ENCODE results near the gene SEC22A. TPM values are rescaled to one million over a fixed set of nuclear protein-coding genes. Genes with fewer than 3 reads are reported as not detected.

Gene SEC22A
- total and polyA plus RNA-seq, 12 donors: 2.9 to 13.6 (median 10.0) TPM

- 95 to 99% methylated on average over 7 of the region's 7 CpGs for WGBS, 2 donors
- H3K27me3 ChIP-seq: no peaks in the 10 kb centered on the region
- H3K27ac ChIP-seq: no peak overlapping the region
- no peak for TF ChIP-seq CTCF (IDR thresholded peaks at IDR 0.05)
- H3K36me3 ChIP-seq: peaks cover 0 to 86% (median 36%) of the 10 kb centered on the region in 9 donors
- peaks cover 0 to 6% (median 0%) of the 10 kb centered on the region in 11 donors for H3K9me3 ChIP-seq
- ATAC-seq: no peak
- H3K4me3 ChIP-seq: no peak overlapping the region
- peaks cover 0 to 16% (median 7%) of the 10 kb centered on the region in 9 donors for H3K4me1 ChIP-seq
- intact Hi-C loops (cut with DNase I): loop anchor here in 1 of 10 donors (10.0 kb wide), 1 partner anchor 1066 kb away; no protein-coding TSS in a partner anchor
- DNase-seq: no peak
These were observed 40.6 kb upstream of the SEC22A start for GRCh38 chr3:123161167-123161566.

GRCh38 chr3:123163141-123163540 is 38.6 kb upstream of the SEC22A start:
- DNase-seq: no peak
- Histone ChIP-seq H3K36me3 (peaks cover 0 to 95% (median 36%) of the 10 kb centered on the region in 9 donors), H3K27ac (no peak overlapping the region), H3K27me3 (no peaks in the 10 kb centered on the region), H3K4me1 (peaks cover 0 to 1% (median 0%) of the 10 kb centered on the region in 9 donors), H3K9me3 (peaks cover 0 to 12% (median 0%) of the 10 kb centered on the region in 11 donors), H3K4me3 (no peak overlapping the region)
- no peak for ATAC-seq
- TF ChIP-seq CTCF (IDR thresholded peaks at IDR 0.05): no peak
- intact Hi-C loops (cut with DNase I): loop anchor here in 1 of 10 donors (10.0 kb wide), 1 partner anchor 1068 kb away; no protein-coding TSS in a partner anchor
- WGBS, 2 donors: 91 to 94% methylated on average over 4 of the region's 4 CpGs

- H3K36me3 ChIP-seq: peaks cover 0 to 90% (median 36%) of the 10 kb centered on the region in 9 donors
These were observed 36.6 kb upstream of the SEC22A start for GRCh38 chr3:123165163-123165562.

GRCh38 chr3:123167686-123168085 is 34.1 kb upstream of the SEC22A start:
- TF ChIP-seq CTCF (IDR thresholded peaks at IDR 0.05): no peak
- Histone ChIP-seq H3K9me3 (peaks cover 0 to 12% (median 0%) of the 10 kb centered on the region in 11 donors), H3K4me3 (no peak overlapping the region), H3K4me1 (no peaks in the 10 kb centered on the region), H3K27ac (no peak overlapping the region), H3K27me3 (no peaks in the 10 kb centered on the region), H3K36me3 (peaks cover 0 to 65% (median 20%) of the 10 kb centered on the region in 9 donors)
- DNase-seq (no peak), ATAC-seq (no peak)
- intact Hi-C loops (cut with DNase I): loop anchor here in 1 of 10 donors (10.0 kb wide), 1 partner anchor 1073 kb away; no protein-coding TSS in a partner anchor
- 98 to 100% methylated on average over 2 of the region's 2 CpGs for WGBS, 2 donors

More at GRCh38 chr3:123165163-123165562, 36.6 kb upstream of the SEC22A start:
- no peak for ATAC-seq
- no peak for DNase-seq
- Histone ChIP-seq H3K9me3 (peaks cover 0 to 12% (median 0%) of the 10 kb centered on the region in 11 donors), H3K4me1 (no peaks in the 10 kb centered on the region), H3K27ac (no peak overlapping the region), H3K4me3 (no peak overlapping the region), H3K27me3 (no peaks in the 10 kb centered on the region)
- 95 to 100% methylated on average over 1 of the region's 1 CpG for WGBS, 2 donors
- intact Hi-C loops (cut with DNase I): loop anchor here in 1 of 10 donors (10.0 kb wide), 1 partner anchor 1070 kb away; no protein-coding TSS in a partner anchor
- TF ChIP-seq CTCF (IDR thresholded peaks at IDR 0.05): no peak
